Measurements from ENCODE around the gene MPRIP. TPM values are rescaled to one million over a fixed set of nuclear protein-coding genes. Genes with fewer than 3 reads are reported as not detected.
A peak's percentile ranks its signal among the peaks of the same experiment; 100 is the strongest.

The MPRIP gene
- total RNA-seq, 4 donors from 2014 or later = 61.5 to 407 (median 103) TPM

DNA sequence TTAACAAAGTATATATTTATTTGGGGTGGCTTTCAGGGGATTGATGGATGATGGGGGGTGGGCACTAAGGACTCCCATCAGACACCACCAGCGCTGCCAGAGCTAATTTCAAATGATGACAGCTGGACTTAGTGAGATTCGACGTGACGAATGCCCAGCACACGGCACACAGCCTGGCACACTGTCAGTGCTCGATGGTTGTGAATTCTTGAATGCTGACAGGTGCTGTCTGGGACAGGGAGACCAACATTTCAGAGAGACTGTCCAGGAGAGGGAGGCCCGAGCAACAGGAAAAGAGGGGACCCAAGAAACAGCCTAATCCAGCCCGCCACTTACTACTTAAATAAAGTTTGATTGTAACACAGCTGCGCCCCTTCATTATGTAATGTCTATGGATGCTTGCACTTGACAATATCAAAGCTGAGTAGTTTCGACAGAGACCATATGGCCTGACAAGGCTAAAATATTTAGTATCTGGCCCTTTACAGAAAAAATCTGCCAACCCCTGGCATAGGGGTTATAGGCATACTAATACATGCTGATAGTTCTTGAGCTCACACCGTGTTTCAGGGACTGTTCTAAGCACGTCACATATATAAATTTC, 6.2 kb upstream of the MPRIP start:
- TF ChIP-seq CTCF (IDR thresholded peaks at IDR 0.05) (no peak), POLR2A (IDR thresholded peaks at IDR 0.05) (no peak)
- H3K36me3 ChIP-seq = no peaks in the 10 kb centered on the region
- peaks cover 0 to under 1% of the 10 kb centered on the region in 2 donors for H3K4me1 ChIP-seq
- no peaks in the 10 kb centered on the region for H3K9me3 ChIP-seq
- no peaks in the 10 kb centered on the region for H3K27me3 ChIP-seq
- intact Hi-C loops (cut with DNase I; ENCODE audit: low total_unique reads) = no loop called here
- DNase-seq = no peak
- no peak overlapping the region for H3K27ac ChIP-seq
- no peak overlapping the region for H3K4me3 ChIP-seq

DNA sequence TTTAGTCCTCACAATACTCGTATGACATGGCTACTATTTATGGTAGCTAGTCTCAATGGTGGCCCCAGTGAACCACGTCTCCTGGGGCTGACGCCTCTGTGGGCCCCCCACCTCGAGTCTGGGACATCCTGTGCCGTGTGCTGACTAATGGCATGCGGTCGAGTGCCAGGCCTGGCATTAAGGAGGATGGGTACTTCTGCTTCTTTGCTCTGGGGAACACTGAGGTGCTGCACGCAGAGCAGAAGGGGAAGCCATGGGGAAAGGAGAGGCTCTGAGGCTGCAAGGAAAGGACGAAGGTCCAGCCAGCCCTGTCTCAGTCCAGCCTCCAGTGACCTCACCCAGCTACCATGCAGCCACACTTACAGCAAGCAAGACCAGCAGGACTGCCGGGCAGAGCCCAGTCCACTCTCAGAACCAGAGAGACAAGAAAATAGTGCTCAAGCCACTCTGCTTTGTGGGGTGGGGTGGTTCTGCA, 5.7 kb upstream of the MPRIP start:
- intact Hi-C loops (cut with DNase I; ENCODE audit: low total_unique reads) = no loop called here
- H3K4me1 ChIP-seq = peaks cover 0 to 6% of the 10 kb centered on the region in 2 donors
- H3K27ac ChIP-seq = no peak overlapping the region
- H3K9me3 ChIP-seq = no peaks in the 10 kb centered on the region
- no peak overlapping the region for H3K4me3 ChIP-seq
- no peaks in the 10 kb centered on the region for H3K36me3 ChIP-seq
- TF ChIP-seq CTCF (IDR thresholded peaks at IDR 0.05) (no peak), POLR2A (IDR thresholded peaks at IDR 0.05) (no peak)
- no peak for DNase-seq
- no peaks in the 10 kb centered on the region for H3K27me3 ChIP-seq

DNA sequence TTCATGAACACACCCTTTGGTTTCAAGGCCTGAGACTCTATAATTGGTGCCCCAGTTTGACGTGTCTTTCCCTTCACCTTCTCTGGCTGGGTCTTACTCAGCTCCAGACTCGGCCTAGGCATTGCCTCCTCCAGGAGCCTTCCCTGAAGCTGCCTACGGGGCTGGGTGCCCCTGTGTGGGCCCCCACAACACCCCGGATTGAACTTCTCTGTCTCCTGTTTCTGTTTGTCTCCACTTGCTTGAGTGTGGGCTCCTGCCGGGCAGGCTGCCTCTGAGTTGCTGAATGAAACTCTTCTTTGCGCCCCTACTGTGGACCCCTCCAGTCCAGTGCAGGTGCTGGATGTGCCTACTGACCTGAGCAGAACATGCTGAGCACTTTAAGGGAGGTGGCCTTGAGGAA, 2.3 kb upstream of the MPRIP start:
- no peak overlapping the region for H3K27ac ChIP-seq
- no peaks in the 10 kb centered on the region for H3K36me3 ChIP-seq
- no peaks in the 10 kb centered on the region for H3K27me3 ChIP-seq
- H3K9me3 ChIP-seq = no peaks in the 10 kb centered on the region
- no peak overlapping the region for H3K4me3 ChIP-seq
- no peak for TF ChIP-seq CTCF (IDR thresholded peaks at IDR 0.05)
- TF ChIP-seq POLR2A (IDR thresholded peaks at IDR 0.05) = no peak
- intact Hi-C loops (cut with DNase I; ENCODE audit: low total_unique reads) = no loop called here
- H3K4me1 ChIP-seq = peaks cover 0 to 8% of the 10 kb centered on the region in 2 donors
- no peak for DNase-seq

GRCh38 chr17:17041018-17041521, 1.2 kb upstream of the MPRIP start:
- no peak for DNase-seq
- peaks cover 0 to 8% of the 10 kb centered on the region in 2 donors for H3K4me1 ChIP-seq
- no peaks in the 10 kb centered on the region for H3K36me3 ChIP-seq
- peak overlapping the region; percentile 73 to 80 for H3K27ac ChIP-seq
- intact Hi-C loops (cut with DNase I; ENCODE audit: low total_unique reads) = no loop called here
- no peaks in the 10 kb centered on the region for H3K27me3 ChIP-seq
- TF ChIP-seq POLR2A (IDR thresholded peaks at IDR 0.05) (no peak), CTCF (IDR thresholded peaks at IDR 0.05) (no peak)
- no peaks in the 10 kb centered on the region for H3K9me3 ChIP-seq
- no peak overlapping the region for H3K4me3 ChIP-seq

GRCh38 chr17:17041571-17042383, 480 bp upstream of the MPRIP start:
- TF ChIP-seq POLR2A (IDR thresholded peaks at IDR 0.05) (peak; percentile 19 to 28), CTCF (IDR thresholded peaks at IDR 0.05) (no peak)
- peaks cover 0 to 14% of the 10 kb centered on the region in 2 donors for H3K4me1 ChIP-seq
- H3K9me3 ChIP-seq = no peaks in the 10 kb centered on the region
- intact Hi-C loops (cut with DNase I; ENCODE audit: low total_unique reads) = no loop called here
- DNase-seq = peak; percentile 99
- peak overlapping the region; percentile 73 to 80 for H3K27ac ChIP-seq
- H3K36me3 ChIP-seq = no peaks in the 10 kb centered on the region
- peak overlapping the region; percentile 46 to 47 for H3K4me3 ChIP-seq
- no peaks in the 10 kb centered on the region for H3K27me3 ChIP-seq
